GM19372 (cell line): ENCODE results near the gene NTMT1.

Source experiments
- ATAC-seq: cut with Tn5 transposase; IDR thresholded peaks from one replicate; pipeline ENCODE4 v1.9.1; 2021; ENCODE audit warnings: mild to moderate bottlenecking, low read depth, moderate library complexity; ENCODE audit not compliant: unreplicated experiment

Gene NTMT1

GRCh38 chr9:129613520-129614175, 12.3 kb upstream of the NTMT1 start:
- ATAC-seq, result no peak

- ATAC-seq, result no peak
These were observed 11.0 kb upstream of the NTMT1 start for GRCh38 chr9:129614932-129615331.

- ATAC-seq, result no peak
These were observed 10.3 kb upstream of the NTMT1 start for GRCh38 chr9:129615407-129616285.

GRCh38 chr9:129617167-129617566, 8.8 kb upstream of the NTMT1 start:
- ATAC-seq, result no peak

- ATAC-seq, result no peak
These were observed 5.9 kb upstream of the NTMT1 start for GRCh38 chr9:129619787-129620668.

- no peak for ATAC-seq
These were observed 5.2 kb upstream of the NTMT1 start, which contains the start of gene C9orf50 for GRCh38 chr9:129620669-129621295. Gene C9orf50 (minus strand): TSS chr9:129621101. CDS start chr9:129620574, 527 bp downstream.

- ATAC-seq, result no peak
These were observed 2.6 kb upstream of the NTMT1 start for GRCh38 chr9:129623331-129623730.

GRCh38 chr9:129624168-129624759, 1.7 kb upstream of the NTMT1 start:
- no peak for ATAC-seq

GRCh38 chr9:129624947-129625346, 1.0 kb upstream of the NTMT1 start:
- ATAC-seq, result no peak

- no peak for ATAC-seq
These were observed 792 bp downstream of the NTMT1 start for GRCh38 chr9:129626625-129627284.

GRCh38 chr9:129627556-129628440, 1.8 kb downstream of the NTMT1 start:
- ATAC-seq, result no peak

- ATAC-seq, result no peak
These were observed 2.7 kb downstream of the NTMT1 start for GRCh38 chr9:129628709-129629108.

- no peak for ATAC-seq
These were observed 3.4 kb downstream of the NTMT1 start for GRCh38 chr9:129629251-129629820.

- no peak for ATAC-seq
These were observed 5.2 kb downstream of the NTMT1 start for GRCh38 chr9:129630967-129631673.

- ATAC-seq, result no peak
These were observed 5.7 kb downstream of the NTMT1 start for GRCh38 chr9:129631674-129632129.

- ATAC-seq, result no peak
These were observed 6.5 kb downstream of the NTMT1 start for GRCh38 chr9:129632460-129632859.

- ATAC-seq, result no peak
These were observed 7.2 kb downstream of the NTMT1 start for GRCh38 chr9:129633207-129633606.
